Measurements from ENCODE around the gene RAB40C.

GRCh38 chr16:559021-559380 is 30.9 kb upstream of the RAB40C start:
- TF ChIP-seq CTCF (IDR thresholded peaks at IDR 0.05) (no peak), EP300 (IDR thresholded peaks at IDR 0.05) (no peak)

All from sigmoid colon (tissue), 4 donors.